GM12878 (cell line): Measurements from ENCODE around the gene CDC27.

ENCODE experiments used
- POLR2AphosphoS5 ChIP-seq: IDR thresholded peaks from 2 replicates; pipeline ENCODE4 v1.6.1; 2011; ENCODE audit warnings: mild to moderate bottlenecking, low read length, inconsistent platforms
- SMC3 ChIP-seq: IDR thresholded peaks from 2 replicates; pipeline ENCODE4 v1.6.1; 2011; ENCODE audit warnings: low read length, improper control_type of control experiment, borderline replicate concordance
- SRF ChIP-seq, 2 experiments: IDR thresholded peaks; 2 replicates each; pipeline ENCODE4 v1.6.1; 2011; ENCODE audit warnings: low read depth in 2 of 2, low read length in 2 of 2, mild to moderate bottlenecking in 1 of 2, moderate library complexity in 1 of 2

- no peak for TF ChIP-seq SMC3
- TF ChIP-seq POLR2AphosphoS5: no peak
- no peak for TF ChIP-seq SRF (IDR thresholded peaks at IDR 0.05; ENCODE audit: low read depth in 2 of 2, low read length in 2 of 2)
These were observed 37.0 kb upstream of the CDC27 start for GRCh38 chr17:47225911-47226688.
